Hepatocyte (in vitro differentiated cells): Measurements from ENCODE around the gene ITGB8.

Source experiments
- CTCF ChIP-seq: fragments of 200-600 bp; sonication (generic); IDR thresholded peaks from 2 replicates; pipeline ENCODE4 v1.5.1; 2016; ENCODE audit warnings: antibody characterized with exemption, mild to moderate bottlenecking; ENCODE audit not compliant: poor library complexity
- EZH2phosphoT487 ChIP-seq: fragments of 200-600 bp; sonication (generic); IDR thresholded peaks from one replicate; pipeline ENCODE4 v1.6.1; 2018; ENCODE audit warnings: antibody characterized with exemption, mild to moderate bottlenecking, low read depth, moderate library complexity; ENCODE audit not compliant: unreplicated experiment, severe bottlenecking

GRCh38 chr7:20464891-20465290 is 134.2 kb downstream of the ITGB8 start:
- no peak for TF ChIP-seq CTCF
- no peak for TF ChIP-seq EZH2phosphoT487
